A549 (cell line): ENCODE results near the gene DUS3L. TPM values are rescaled to one million over a fixed set of nuclear protein-coding genes. Genes with fewer than 3 reads are reported as not detected.

Experiments
- ATAC-seq, 2 experiments: fragments of 200-7000 bp in 1 of 2; fragments of >200 bp in 1 of 2; cut with Nextera tagmentation in 1 of 2; cut with Tn5 transposase in 1 of 2; 3 replicates each; pipeline versions ENCODE4 v1.8.0 to v1.9.1; 2018 to 2020; ENCODE audit warnings: mild to moderate bottlenecking in 1 of 2, moderate library complexity in 1 of 2
- CTCF ChIA-PET: fragments of 300-600 bp; sonication (Branson Sonifier 250); formaldehyde crosslinking; extraction: SDS; loops from one replicate; lab custom pipeline; 2021; ENCODE audit warnings: antibody characterized with exemption, inconsistent platforms; lab: Yijun Ruan, JAX
- POLR2A ChIA-PET: fragments of 350-600 bp; formaldehyde crosslinking; extraction: SDS; loops from one replicate; lab custom pipeline; 2021; ENCODE audit warnings: antibody characterized with exemption, inconsistent platforms; lab: Yijun Ruan, JAX
- DNase-seq, 2 experiments: peaks; one replicate each; pipeline versions ENCODE4 v3.0.0 to v3.0.0-alpha.2; 2011 to 2016; ENCODE audit warnings: low read depth in 1 of 2, low spot score in 1 of 2
- FAIRE-seq: peaks from 2 replicates; lab custom pipeline; 2011; peaks lifted over from hg19 to GRCh38; lab: Jason Lieb, UNC
- H3K27ac ChIP-seq, 2 experiments: fragments of >200 bp; sonication (Bioruptor Twin); formaldehyde crosslinking; 3 replicates each; pipeline ENCODE4 v1.5.1; 2016 to 2017
- H3K4me1 ChIP-seq: fragments of >200 bp; sonication (Bioruptor Twin); formaldehyde crosslinking; 3 replicates; pipeline ENCODE4 v1.6.1; 2016
- H3K4me2 ChIP-seq: fragments of >200 bp; sonication (Bioruptor Twin); formaldehyde crosslinking; 3 replicates; pipeline ENCODE4 v1.6.1; 2016
- H3K4me3 ChIP-seq: fragments of >200 bp; sonication (Bioruptor Twin); formaldehyde crosslinking; 3 replicates; pipeline ENCODE4 v1.5.1; 2016
- H3K9me3 ChIP-seq: fragments of >200 bp; sonication (Bioruptor Twin); formaldehyde crosslinking; 3 replicates; pipeline ENCODE4 v1.6.1; 2016
- ATOH8 ChIP-seq: fragments of 250-450 bp; sonication (Bioruptor Pico); IDR thresholded peaks from 2 replicates; pipeline ENCODE4 v1.5.0; 2020; ENCODE audit warnings: low read depth, mild to moderate bottlenecking, moderate library complexity
- BCL3 ChIP-seq: fragments of >200 bp; sonication (Bioruptor Twin); formaldehyde crosslinking; IDR thresholded peaks from 3 replicates; pipeline ENCODE4 v1.6.1; 2016
- CHD4 ChIP-seq: fragments of 200-600 bp; sonication (generic); IDR thresholded peaks from 2 replicates; pipeline ENCODE4 v1.6.1; 2016; ENCODE audit warnings: antibody characterized with exemption, mild to moderate bottlenecking, borderline replicate concordance
- ELK1 ChIP-seq: fragments of 150-350 bp; IDR thresholded peaks from 2 replicates; pipeline ENCODE4 v1.6.1; 2014; ENCODE audit warnings: low read depth, mild to moderate bottlenecking, low read length
- FOSL2 ChIP-seq, 2 experiments: fragments of 450-650 bp in 1 of 2; fragments of >200 bp in 1 of 2; sonication (Bioruptor Twin) in 1 of 2; formaldehyde crosslinking; IDR thresholded peaks; 2 replicates each; pipeline versions ENCODE4 v1.5.0 to v1.6.1; 2016 to 2020; ENCODE audit warnings: mild to moderate bottlenecking in 1 of 2, moderate library complexity in 1 of 2
- GATA3 ChIP-seq: IDR thresholded peaks from 2 replicates; pipeline ENCODE4 v1.6.1; 2012; ENCODE audit warnings: borderline replicate concordance
- HOXA7 ChIP-seq: fragments of 250-450 bp; sonication (Bioruptor Pico); IDR thresholded peaks from 2 replicates; pipeline ENCODE4 v1.5.0; 2020; ENCODE audit warnings: mild to moderate bottlenecking, moderate library complexity
- JUN ChIP-seq, 2 experiments: fragments of >200 bp; sonication (Bioruptor Twin); formaldehyde crosslinking; IDR thresholded peaks; 2 replicates in 1 of 2; 3 replicates in 1 of 2; pipeline ENCODE4 v1.6.1; 2016 to 2017
- JUNB ChIP-seq: fragments of >200 bp; sonication (Bioruptor Twin); formaldehyde crosslinking; IDR thresholded peaks from 2 replicates; pipeline ENCODE4 v1.6.1; 2016
- KDM1A ChIP-seq: fragments of 200-600 bp; sonication (generic); IDR thresholded peaks from 2 replicates; pipeline ENCODE4 v1.6.1; 2016; ENCODE audit warnings: low read depth, mild to moderate bottlenecking
- KDM5A ChIP-seq: fragments of 200-600 bp; sonication (generic); IDR thresholded peaks from 2 replicates; pipeline ENCODE4 v1.6.1; 2016; ENCODE audit warnings: antibody characterized with exemption, mild to moderate bottlenecking
- MAZ ChIP-seq: fragments of 150-350 bp; IDR thresholded peaks from 2 replicates; pipeline ENCODE4 v1.6.1; 2014; ENCODE audit warnings: antibody characterized with exemption, low read depth, low read length, borderline replicate concordance
- RAD21 ChIP-seq, 2 experiments: fragments of >200 bp in 1 of 2; sonication (Bioruptor Twin) in 1 of 2; formaldehyde crosslinking in 1 of 2; IDR thresholded peaks in 1 of 2; conservative IDR thresholded peaks in 1 of 2; 2 replicates in 1 of 2; 3 replicates in 1 of 2; pipeline ENCODE4 v1.6.1; 2012 to 2018; ENCODE audit warnings: inconsistent platforms in 1 of 2
- RARB ChIP-seq: fragments of 250-450 bp; sonication (Bioruptor Pico); IDR thresholded peaks from 2 replicates; pipeline ENCODE4 v1.8.0; 2021; ENCODE audit warnings: mild to moderate bottlenecking, moderate library complexity
- RCOR1 ChIP-seq: fragments of 150-350 bp; IDR thresholded peaks from 2 replicates; pipeline ENCODE4 v1.6.1; 2014; ENCODE audit warnings: antibody characterized with exemption, low read length, low read depth
- RFX5 ChIP-seq: fragments of 450-650 bp; IDR thresholded peaks from 2 replicates; pipeline ENCODE4 v1.7.1; 2014; ENCODE audit warnings: antibody characterized with exemption, mild to moderate bottlenecking, moderate library complexity
- RNF2 ChIP-seq: fragments of 200-600 bp; sonication (generic); IDR thresholded peaks from 2 replicates; pipeline ENCODE4 v1.6.1; 2016; ENCODE audit warnings: low read depth, mild to moderate bottlenecking, antibody characterized with exemption, moderate library complexity, borderline replicate concordance
- SMC3 ChIP-seq: fragments of >200 bp; sonication (Bioruptor Twin); formaldehyde crosslinking; IDR thresholded peaks from 3 replicates; pipeline ENCODE4 v1.6.1; 2018; ENCODE audit warnings: inconsistent platforms
- SREBF2 ChIP-seq: fragments of 450-650 bp; IDR thresholded peaks from 2 replicates; pipeline ENCODE4 v1.6.1; 2014; ENCODE audit warnings: mild to moderate bottlenecking, moderate library complexity
- TFCP2L1 ChIP-seq: fragments of 250-450 bp; sonication (Bioruptor Pico); IDR thresholded peaks from 2 replicates; pipeline ENCODE4 v1.5.0; 2021; ENCODE audit warnings: mild to moderate bottlenecking
- ZFP36 ChIP-seq: fragments of 450-650 bp; IDR thresholded peaks from 2 replicates; pipeline ENCODE4 v1.6.1; 2014; ENCODE audit warnings: borderline replicate concordance; ENCODE audit not compliant: partially characterized antibody
- WGBS: methylation state at CpG from one replicate; pipeline ENCODE4 v1.1.6; 2017; ENCODE audit errors: missing lambda C conversion rate; 5-methylcytosine and 5-hydroxymethylcytosine counted together
- polyA plus RNA-seq, 4 experiments: library from polyadenylated mRNA; depleted of rRNA in 3 of 4; stranded (reverse); fragments of >200 nt; fragmentation: RNase III in 1 of 4; extraction: RNeasy Plus Mini Kit Qiagen cat#74134 plus additional on column Dnase treatment in 1 of 4; gene quantifications; 2 replicates in 3 of 4; 3 replicates in 1 of 4; pipeline ENCODE4 v1.2.3, GENCODE V29; 2011 to 2017
- TF ChIP-seq, protein P1 (sequence below): fragments of >200 bp; sonication (Bioruptor Twin); formaldehyde crosslinking; IDR thresholded peaks from 3 replicates; pipeline ENCODE4 v1.5.1; 2016

Gene DUS3L
- polyA plus RNA-seq, 2 of the 4 experiments (the other 2 are of a cell fraction): 16.3 to 26.9 TPM

GRCh38 chr19:5805462-5806132 lies 14.6 kb upstream of the DUS3L start:
- WGBS: 2% methylated on average over 9 of the region's 46 CpGs
- H3K4me3 ChIP-seq: peak overlapping the region; percentile 43
- ChIA-PET POLR2A (no interaction called here), CTCF (interaction anchor here (0.6 to 1.8 kb wide), 4 partner anchors 16 to 217 kb away, joined by 3 to 8 read pairs (median 4); partner anchors contain the start of gene VMAC)
- H3K4me2 ChIP-seq: peak overlapping the region; percentile 87
- H3K4me1 ChIP-seq: peaks cover 17% of the 10 kb centered on the region; the same call in 2 of the 3 replicates
- peak overlapping the region; percentile 50 to 83 for H3K27ac ChIP-seq
- DNase-seq (peak; percentile 62 to 81), ATAC-seq (peak; percentile 55 to 68; a peak in 5 of 6 replicates), FAIRE-seq (no peak)
- H3K9me3 ChIP-seq: no peaks in the 10 kb centered on the region
- no peak for TF ChIP-seq JUNB
- TF ChIP-seq, protein P1, sequence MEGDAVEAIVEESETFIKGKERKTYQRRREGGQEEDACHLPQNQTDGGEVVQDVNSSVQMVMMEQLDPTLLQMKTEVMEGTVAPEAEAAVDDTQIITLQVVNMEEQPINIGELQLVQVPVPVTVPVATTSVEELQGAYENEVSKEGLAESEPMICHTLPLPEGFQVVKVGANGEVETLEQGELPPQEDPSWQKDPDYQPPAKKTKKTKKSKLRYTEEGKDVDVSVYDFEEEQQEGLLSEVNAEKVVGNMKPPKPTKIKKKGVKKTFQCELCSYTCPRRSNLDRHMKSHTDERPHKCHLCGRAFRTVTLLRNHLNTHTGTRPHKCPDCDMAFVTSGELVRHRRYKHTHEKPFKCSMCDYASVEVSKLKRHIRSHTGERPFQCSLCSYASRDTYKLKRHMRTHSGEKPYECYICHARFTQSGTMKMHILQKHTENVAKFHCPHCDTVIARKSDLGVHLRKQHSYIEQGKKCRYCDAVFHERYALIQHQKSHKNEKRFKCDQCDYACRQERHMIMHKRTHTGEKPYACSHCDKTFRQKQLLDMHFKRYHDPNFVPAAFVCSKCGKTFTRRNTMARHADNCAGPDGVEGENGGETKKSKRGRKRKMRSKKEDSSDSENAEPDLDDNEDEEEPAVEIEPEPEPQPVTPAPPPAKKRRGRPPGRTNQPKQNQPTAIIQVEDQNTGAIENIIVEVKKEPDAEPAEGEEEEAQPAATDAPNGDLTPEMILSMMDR: peak; percentile 69
- TF ChIP-seq RCOR1: no peak
- peak; percentile 40 to 56 for TF ChIP-seq RAD21 (conservative IDR thresholded peaks at IDR 0.05 in 1 of 2, IDR thresholded peaks at IDR 0.05 in 1 of 2)
- peak; percentile 67 for TF ChIP-seq SMC3
- no peak for TF ChIP-seq RNF2
- TF ChIP-seq, all 56 proteins: peak for 3

- Histone ChIP-seq H3K4me2 (peak within 1 kb of the TSS; percentile 87), H3K4me3 (peak within 1 kb of the TSS; percentile 43), H3K9me3 (no peaks in the 10 kb centered on the region), H3K4me1 (peaks cover 17% of the 10 kb centered on the region; the same call in 2 of the 3 replicates), H3K27ac (peak within 1 kb of the TSS; percentile 51 to 84)
- TF ChIP-seq FOSL2 (IDR thresholded peaks at IDR 0.05) (no peak), FOSL2 (CRISPR knock-in tag; IDR thresholded peaks at IDR 0.05) (no peak), CHD4 (peak; percentile 36; the same call in 1 of the 2 replicates), KDM1A (no peak), RNF2 (no peak), GATA3 (no peak), RFX5 (no peak), TFCP2L1 (CRISPR knock-in tag) (no peak)
- FAIRE-seq: no peak
- peak in 1 of 2 experiments; percentile 44 for DNase-seq
- 3% methylated on average over 11 of the region's 107 CpGs for WGBS
- ATAC-seq: peak; percentile 51 to 56
- ChIA-PET CTCF (interaction anchor here (0.6 to 3.0 kb wide), 59 partner anchors 9 to 755 kb away, joined by 3 to 74 read pairs (median 4); partner anchors contain the start of genes CAPS, DUS3L, NDUFA11 and PRR22), POLR2A (interaction anchor here (1.1 to 1.6 kb wide), 4 partner anchors 24 to 99 kb away, joined by 4 to 22 read pairs (median 6); partner anchors contain the start of genes CATSPERD, LONP1 and NDUFA11)
Measured at GRCh38 chr19:5804516-5805461, 13.8 kb upstream of the DUS3L start, which contains the start of gene NRTN. Gene NRTN, plus strand, starts transcription at chr19:5805067. Its CDS starts 19,099 bp downstream, at chr19:5824166.

GRCh38 chr19:5803752-5804515 lies 13.0 kb upstream of the DUS3L start:
- DNase-seq (peak; percentile 83 to 87), ATAC-seq (peak; percentile 85 to 96), FAIRE-seq (no peak)
- peak overlapping the region; percentile 51 to 84; a peak in 5 of 6 replicates for H3K27ac ChIP-seq
- H3K4me2 ChIP-seq: peak overlapping the region; percentile 87
- peaks cover 17% of the 10 kb centered on the region; the same call in 2 of the 3 replicates for H3K4me1 ChIP-seq
- ChIA-PET POLR2A (interaction anchor here (1.1 to 1.6 kb wide), 4 partner anchors 24 to 100 kb away, joined by 4 to 22 read pairs (median 6); partner anchors contain the start of genes CATSPERD, LONP1 and NDUFA11), CTCF (interaction anchor here (0.6 to 3.0 kb wide), 60 partner anchors 9 to 754 kb away, joined by 3 to 74 read pairs (median 4); partner anchors contain the start of genes CAPS, DUS3L, NDUFA11 and PRR22)
- 6% methylated on average over 14 of the region's 54 CpGs for WGBS
- peak overlapping the region; percentile 43; the same call in 2 of the 3 replicates for H3K4me3 ChIP-seq
- H3K9me3 ChIP-seq: no peaks in the 10 kb centered on the region
- TF ChIP-seq ATOH8 (CRISPR knock-in tag) (no peak), ZFP36 (no peak), RNF2 (no peak), MAZ (no peak), BCL3 (no peak), JUN (IDR thresholded peaks at IDR 0.05) (peak in 1 of 2 experiments; percentile 17; a peak in 1 of 5 replicates), SREBF2 (no peak), RARB (no peak), HOXA7 (CRISPR knock-in tag) (no peak), KDM5A (no peak), ELK1 (no peak)
